IPS-18c (cell line): ENCODE measurements around the gene PTP4A1.
A peak's percentile ranks its signal among the peaks of the same experiment; 100 is the strongest.

ENCODE experiments used
- H3K4me3 ChIP-seq: 2 replicates; pipeline ENCODE4 v1.7.0; 2013; ENCODE audit warnings: low read depth, mild to moderate bottlenecking, low read length, moderate library complexity; ENCODE audit not compliant: insufficient read depth
- H3K9me3 ChIP-seq: one replicate; pipeline ENCODE4 v1.6.1; 2013; ENCODE audit warnings: mild to moderate bottlenecking, low read length, moderate library complexity; ENCODE audit not compliant: control insufficient read depth, insufficient read depth

Gene PTP4A1

GRCh38 chr6:63546697-63547096 is 25.6 kb upstream of the PTP4A1 start:
- H3K4me3 ChIP-seq, result no peak overlapping the region
- H3K9me3 ChIP-seq, result no peaks in the 10 kb centered on the region

GRCh38 chr6:63549076-63549475 is 23.2 kb upstream of the PTP4A1 start:
- Histone ChIP-seq H3K4me3 (no peak overlapping the region), H3K9me3 (no peaks in the 10 kb centered on the region)

GRCh38 chr6:63553208-63553607 is 19.1 kb upstream of the PTP4A1 start:
- no peak overlapping the region for H3K4me3 ChIP-seq

GRCh38 chr6:63553900-63554299 is 18.4 kb upstream of the PTP4A1 start:
- Histone ChIP-seq H3K4me3 (no peak overlapping the region), H3K9me3 (no peaks in the 10 kb centered on the region)

More at GRCh38 chr6:63553208-63553607, 19.1 kb upstream of the PTP4A1 start:
- no peaks in the 10 kb centered on the region for H3K9me3 ChIP-seq

- no peaks in the 10 kb centered on the region for H3K9me3 ChIP-seq
Measured at GRCh38 chr6:63554782-63555181, 17.5 kb upstream of the PTP4A1 start.

GRCh38 chr6:63556369-63556768 is 15.9 kb upstream of the PTP4A1 start:
- H3K4me3 ChIP-seq, result no peak overlapping the region
- H3K9me3 ChIP-seq, result no peaks in the 10 kb centered on the region

More at GRCh38 chr6:63554782-63555181, 17.5 kb upstream of the PTP4A1 start:
- H3K4me3 ChIP-seq, result no peak overlapping the region

- no peaks in the 10 kb centered on the region for H3K9me3 ChIP-seq
Measured at GRCh38 chr6:63558278-63558677, 14.0 kb upstream of the PTP4A1 start.

GRCh38 chr6:63560801-63561287 is 11.4 kb upstream of the PTP4A1 start:
- H3K9me3 ChIP-seq, result no peaks in the 10 kb centered on the region
- H3K4me3 ChIP-seq, result no peak overlapping the region

More at GRCh38 chr6:63558278-63558677, 14.0 kb upstream of the PTP4A1 start:
- no peak overlapping the region for H3K4me3 ChIP-seq

GRCh38 chr6:63561288-63561687 is 11.0 kb upstream of the PTP4A1 start:
- Histone ChIP-seq H3K4me3 (no peak overlapping the region), H3K9me3 (no peaks in the 10 kb centered on the region)

GRCh38 chr6:63563235-63563634 is 9.0 kb upstream of the PTP4A1 start:
- Histone ChIP-seq H3K4me3 (no peak overlapping the region), H3K9me3 (no peaks in the 10 kb centered on the region)

GRCh38 chr6:63565058-63565726 is 7.1 kb upstream of the PTP4A1 start:
- Histone ChIP-seq H3K9me3 (no peaks in the 10 kb centered on the region), H3K4me3 (no peak overlapping the region)

GRCh38 chr6:63565727-63566596 is 6.3 kb upstream of the PTP4A1 start:
- Histone ChIP-seq H3K9me3 (no peaks in the 10 kb centered on the region), H3K4me3 (no peak overlapping the region)

- Histone ChIP-seq H3K9me3 (no peaks in the 10 kb centered on the region), H3K4me3 (no peak overlapping the region)
Measured at GRCh38 chr6:63567966-63568365, 4.3 kb upstream of the PTP4A1 start.

GRCh38 chr6:63571361-63572043 is 778 bp upstream of the PTP4A1 start:
- Histone ChIP-seq H3K4me3 (peak overlapping the region; percentile 65), H3K9me3 (no peaks in the 10 kb centered on the region)

GRCh38 chr6:63572747-63573075 is 431 bp downstream of the PTP4A1 start:
- Histone ChIP-seq H3K9me3 (no peaks in the 10 kb centered on the region), H3K4me3 (peak overlapping the region; percentile 94)

GRCh38 chr6:63573076-63573898 is 1.0 kb downstream of the PTP4A1 start:
- no peaks in the 10 kb centered on the region for H3K9me3 ChIP-seq
- peak overlapping the region; percentile 94 for H3K4me3 ChIP-seq
